ENCODE data around the gene ATF4.

The ATF4 gene

DNA sequence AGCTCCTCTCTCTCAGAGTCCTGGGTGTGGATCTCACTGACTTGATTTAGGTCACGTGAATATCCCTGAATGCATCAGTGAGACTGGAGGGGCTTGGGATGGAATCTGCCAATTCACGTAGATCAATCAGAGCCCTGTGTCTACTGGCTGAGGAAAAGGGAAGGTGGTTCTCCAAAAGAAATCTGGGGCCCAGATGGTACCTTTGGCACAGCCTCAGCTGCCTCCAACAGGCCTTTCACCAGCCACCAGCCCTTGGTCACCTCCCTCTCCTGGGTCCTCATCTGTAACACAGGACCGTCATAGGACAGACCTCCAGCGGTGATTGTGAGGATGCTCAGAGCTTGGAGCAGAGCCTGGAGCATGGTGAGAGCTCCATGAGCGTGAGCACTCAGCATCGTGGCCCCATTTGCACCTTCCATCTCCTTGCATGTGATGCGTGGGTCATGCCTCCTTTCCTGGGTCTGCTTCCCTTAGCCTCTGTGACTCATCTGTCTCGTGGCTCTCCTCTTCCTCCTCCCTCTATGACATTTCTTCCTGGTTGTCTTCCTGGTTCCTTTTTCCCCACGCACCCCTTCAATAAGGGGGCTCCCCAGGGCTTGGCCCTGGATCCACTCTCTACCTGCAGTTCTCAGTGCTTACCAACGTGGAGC lies 25.8 kb upstream of the ATF4 start:
- Histone ChIP-seq H3K27me3 (replicated peaks; ENCODE audit: insufficient read depth, low read length) (no peaks in the 10 kb centered on the region), H2AFZ (ENCODE audit: low read length) (no peak overlapping the region), H3K36me3 (replicated peaks; ENCODE audit: insufficient read depth, low read length) (no peaks in the 10 kb centered on the region), H3K9me3 (replicated peaks; ENCODE audit: insufficient read depth, low read length) (no peaks in the 10 kb centered on the region), H3K4me1 (ENCODE audit: low read length) (0 out of 2 replicates have a peak, but pooled peaks cover 7% of the 10 kb centered on the region), H4K20me1 (ENCODE audit: insufficient read depth, low read length) (no peaks in the 10 kb centered on the region), H3K9ac (ENCODE audit: low read length) (no peak overlapping the region), H3K27ac (ENCODE audit: low read length) (no peak overlapping the region), H3F3A (ENCODE audit: insufficient read depth, low read length) (0 out of 2 replicates have a peak, but pooled peaks cover 8% of the 10 kb centered on the region), H3K4me2 (ENCODE audit: low read depth, low read length) (no peak overlapping the region), H3K9me2 (replicated peaks; ENCODE audit: insufficient read depth, low read length) (no peaks in the 10 kb centered on the region), H3K79me2 (ENCODE audit: low read length) (peaks cover 13% of the 10 kb centered on the region), H3K4me3 (ENCODE audit: low read length) (no peak overlapping the region)
- DNase-seq = no peak
- no peak for TF ChIP-seq EZH2 (optimal IDR thresholded peaks at IDR 0.05; ENCODE audit: low read depth, low read length)
- TF ChIP-seq EZH2phosphoT487 (IDR thresholded peaks at IDR 0.05; ENCODE audit: low read length) = no peak
- TF ChIP-seq, protein P1, sequence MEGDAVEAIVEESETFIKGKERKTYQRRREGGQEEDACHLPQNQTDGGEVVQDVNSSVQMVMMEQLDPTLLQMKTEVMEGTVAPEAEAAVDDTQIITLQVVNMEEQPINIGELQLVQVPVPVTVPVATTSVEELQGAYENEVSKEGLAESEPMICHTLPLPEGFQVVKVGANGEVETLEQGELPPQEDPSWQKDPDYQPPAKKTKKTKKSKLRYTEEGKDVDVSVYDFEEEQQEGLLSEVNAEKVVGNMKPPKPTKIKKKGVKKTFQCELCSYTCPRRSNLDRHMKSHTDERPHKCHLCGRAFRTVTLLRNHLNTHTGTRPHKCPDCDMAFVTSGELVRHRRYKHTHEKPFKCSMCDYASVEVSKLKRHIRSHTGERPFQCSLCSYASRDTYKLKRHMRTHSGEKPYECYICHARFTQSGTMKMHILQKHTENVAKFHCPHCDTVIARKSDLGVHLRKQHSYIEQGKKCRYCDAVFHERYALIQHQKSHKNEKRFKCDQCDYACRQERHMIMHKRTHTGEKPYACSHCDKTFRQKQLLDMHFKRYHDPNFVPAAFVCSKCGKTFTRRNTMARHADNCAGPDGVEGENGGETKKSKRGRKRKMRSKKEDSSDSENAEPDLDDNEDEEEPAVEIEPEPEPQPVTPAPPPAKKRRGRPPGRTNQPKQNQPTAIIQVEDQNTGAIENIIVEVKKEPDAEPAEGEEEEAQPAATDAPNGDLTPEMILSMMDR (IDR thresholded peaks at IDR 0.05; ENCODE audit: low read length) = no peak

DNA sequence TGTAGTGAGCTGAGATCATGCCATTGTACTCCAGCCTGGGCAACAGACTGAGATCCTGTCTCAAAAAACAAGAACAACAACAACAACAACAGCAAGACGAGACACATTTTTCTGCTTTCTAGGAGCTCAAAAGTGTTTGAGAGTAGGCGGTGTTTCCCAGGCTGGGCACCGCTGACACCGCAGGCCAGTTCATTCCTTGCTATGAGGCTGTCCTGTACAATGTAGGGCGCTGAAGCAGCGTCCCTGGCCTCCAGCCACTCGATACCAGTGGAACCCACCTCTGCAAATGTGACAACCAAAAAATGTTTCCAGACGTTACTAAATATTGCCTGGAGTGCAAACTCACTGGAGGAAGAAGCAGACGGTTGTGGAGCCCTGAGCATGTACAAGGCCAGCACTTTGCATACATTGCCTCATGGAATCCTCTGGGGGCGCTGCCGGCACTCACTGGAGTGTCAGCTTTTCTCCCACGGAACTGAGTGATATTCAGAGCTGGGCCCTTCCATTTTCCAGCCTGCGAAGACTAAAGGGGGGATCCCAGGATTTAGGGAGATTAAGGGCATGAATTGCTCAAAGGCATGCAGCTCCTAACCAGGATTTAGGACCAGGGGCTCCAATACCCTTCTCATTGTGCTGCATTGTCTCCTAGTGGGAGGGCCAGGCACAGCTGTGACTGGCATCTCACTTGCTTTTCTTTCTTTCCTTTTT lies 24.1 kb upstream of the ATF4 start:
- H2AFZ ChIP-seq (ENCODE audit: low read length) = peak overlapping the region; percentile 62
- H3K9me3 ChIP-seq (replicated peaks; ENCODE audit: insufficient read depth, low read length) = no peaks in the 10 kb centered on the region
- H4K20me1 ChIP-seq (ENCODE audit: insufficient read depth, low read length) = no peaks in the 10 kb centered on the region
- H3K79me2 ChIP-seq (ENCODE audit: low read length) = no peaks in the 10 kb centered on the region
- no peaks in the 10 kb centered on the region for H3K36me3 ChIP-seq (replicated peaks; ENCODE audit: insufficient read depth, low read length)
- H3K4me3 ChIP-seq (ENCODE audit: low read length) = no peak overlapping the region
- peak overlapping the region; percentile 27; the same call in 1 of the 2 replicates for H3K4me2 ChIP-seq (ENCODE audit: low read depth, low read length)
- H3K4me1 ChIP-seq (ENCODE audit: low read length) = 0 out of 2 replicates have a peak, but pooled peaks cover 7% of the 10 kb centered on the region
- no peak overlapping the region for H3K27ac ChIP-seq (ENCODE audit: low read length)
- H3K9me2 ChIP-seq (replicated peaks; ENCODE audit: insufficient read depth, low read length) = no peaks in the 10 kb centered on the region
- no peak overlapping the region for H3K9ac ChIP-seq (ENCODE audit: low read length)
- 0 out of 2 replicates have a peak, but pooled peaks cover 6% of the 10 kb centered on the region for H3F3A ChIP-seq (ENCODE audit: insufficient read depth, low read length)
- peak; percentile 63 for DNase-seq
- TF ChIP-seq EZH2phosphoT487 (IDR thresholded peaks at IDR 0.05; ENCODE audit: low read length) = no peak
- TF ChIP-seq EZH2 (optimal IDR thresholded peaks at IDR 0.05; ENCODE audit: low read depth, low read length) = no peak
- TF ChIP-seq, protein P1 (IDR thresholded peaks at IDR 0.05; ENCODE audit: low read length) = peak; percentile 86
- H3K27me3 ChIP-seq (replicated peaks; ENCODE audit: insufficient read depth, low read length) = no peaks in the 10 kb centered on the region

DNA sequence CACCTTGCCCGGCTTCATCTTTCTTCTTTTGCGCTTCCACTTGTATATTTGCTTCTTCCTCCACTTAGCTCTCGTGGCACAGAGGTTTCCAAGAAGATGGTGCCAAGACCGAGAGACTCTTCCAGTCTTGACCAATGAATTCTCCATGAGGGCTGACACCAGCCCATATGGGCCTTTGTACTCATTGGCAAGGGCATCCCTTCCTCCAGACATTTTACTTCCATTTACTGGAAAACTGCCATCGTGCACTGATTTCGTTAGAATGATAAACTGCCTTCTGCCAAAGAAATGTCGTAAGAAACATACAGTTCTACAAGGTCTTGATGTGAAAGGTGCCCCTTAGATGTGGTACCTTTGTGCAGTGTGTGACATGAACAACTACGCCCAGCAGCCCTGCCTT lies 22.9 kb upstream of the ATF4 start:
- Histone ChIP-seq H3K4me3 (ENCODE audit: low read length) (no peak overlapping the region), H3K9ac (ENCODE audit: low read length) (no peak overlapping the region), H3F3A (ENCODE audit: insufficient read depth, low read length) (0 out of 2 replicates have a peak, but pooled peaks cover 3% of the 10 kb centered on the region), H3K9me2 (replicated peaks; ENCODE audit: insufficient read depth, low read length) (no peaks in the 10 kb centered on the region), H3K79me2 (ENCODE audit: low read length) (peaks cover 3% of the 10 kb centered on the region), H3K27ac (ENCODE audit: low read length) (no peak overlapping the region), H3K27me3 (replicated peaks; ENCODE audit: insufficient read depth, low read length) (no peaks in the 10 kb centered on the region), H3K4me2 (ENCODE audit: low read depth, low read length) (no peak overlapping the region), H3K9me3 (replicated peaks; ENCODE audit: insufficient read depth, low read length) (no peaks in the 10 kb centered on the region), H3K4me1 (ENCODE audit: low read length) (peaks cover 12% of the 10 kb centered on the region; the same call in 1 of the 2 replicates), H3K36me3 (replicated peaks; ENCODE audit: insufficient read depth, low read length) (no peaks in the 10 kb centered on the region), H4K20me1 (ENCODE audit: insufficient read depth, low read length) (no peaks in the 10 kb centered on the region), H2AFZ (ENCODE audit: low read length) (no peak overlapping the region)
- TF ChIP-seq EZH2 (optimal IDR thresholded peaks at IDR 0.05; ENCODE audit: low read depth, low read length) (no peak), EZH2phosphoT487 (IDR thresholded peaks at IDR 0.05; ENCODE audit: low read length) (no peak)
- no peak for DNase-seq

All from MM.1S (cell line).